Measurements from ENCODE around the gene B4GALT2.

Gene B4GALT2

DNA sequence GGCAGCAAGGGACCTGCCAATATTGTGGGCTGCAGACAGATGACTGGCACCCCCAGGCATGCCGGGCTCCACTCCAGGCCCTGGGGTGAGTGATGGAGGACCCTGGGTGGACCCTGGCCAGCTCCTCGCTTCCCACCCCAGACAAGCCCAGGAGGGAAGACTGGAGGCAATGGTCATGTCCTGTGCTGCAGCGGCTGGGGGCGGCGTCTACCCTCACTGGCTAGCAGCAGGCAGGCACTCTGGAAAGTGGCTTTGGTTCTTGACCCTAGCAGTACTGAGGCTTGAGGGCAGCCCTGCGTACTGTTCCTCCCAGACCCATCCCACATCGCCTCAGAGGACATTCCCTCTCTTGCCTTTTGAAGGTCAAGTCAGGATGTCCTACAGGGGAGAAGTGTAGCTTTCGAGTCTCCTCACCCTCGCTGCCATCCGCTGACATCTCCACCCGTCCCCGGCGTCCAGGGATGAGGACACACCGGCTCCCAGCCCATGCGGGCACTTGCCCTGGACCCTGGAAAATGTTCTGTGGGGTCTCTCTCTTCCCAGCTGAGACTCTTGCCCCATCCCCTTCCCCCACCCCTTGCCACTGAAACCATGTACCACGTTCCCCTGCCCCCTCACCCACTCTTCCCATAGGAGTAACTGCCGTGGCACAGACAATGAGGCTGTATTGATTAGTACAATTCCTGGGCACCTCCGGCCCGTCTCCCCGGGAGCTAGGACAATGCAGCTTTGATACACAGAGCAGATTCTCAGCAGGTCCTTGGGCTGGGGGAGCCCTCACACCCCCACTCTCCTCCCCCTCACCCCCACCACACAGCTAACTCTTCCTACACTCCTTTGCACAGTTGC, 37.3 kb downstream of the B4GALT2 start:
- H3K27me3 ChIP-seq (ENCODE audit: insufficient read depth, low read length, poor library complexity): no peaks in the 10 kb centered on the region
- TF ChIP-seq, protein P1, sequence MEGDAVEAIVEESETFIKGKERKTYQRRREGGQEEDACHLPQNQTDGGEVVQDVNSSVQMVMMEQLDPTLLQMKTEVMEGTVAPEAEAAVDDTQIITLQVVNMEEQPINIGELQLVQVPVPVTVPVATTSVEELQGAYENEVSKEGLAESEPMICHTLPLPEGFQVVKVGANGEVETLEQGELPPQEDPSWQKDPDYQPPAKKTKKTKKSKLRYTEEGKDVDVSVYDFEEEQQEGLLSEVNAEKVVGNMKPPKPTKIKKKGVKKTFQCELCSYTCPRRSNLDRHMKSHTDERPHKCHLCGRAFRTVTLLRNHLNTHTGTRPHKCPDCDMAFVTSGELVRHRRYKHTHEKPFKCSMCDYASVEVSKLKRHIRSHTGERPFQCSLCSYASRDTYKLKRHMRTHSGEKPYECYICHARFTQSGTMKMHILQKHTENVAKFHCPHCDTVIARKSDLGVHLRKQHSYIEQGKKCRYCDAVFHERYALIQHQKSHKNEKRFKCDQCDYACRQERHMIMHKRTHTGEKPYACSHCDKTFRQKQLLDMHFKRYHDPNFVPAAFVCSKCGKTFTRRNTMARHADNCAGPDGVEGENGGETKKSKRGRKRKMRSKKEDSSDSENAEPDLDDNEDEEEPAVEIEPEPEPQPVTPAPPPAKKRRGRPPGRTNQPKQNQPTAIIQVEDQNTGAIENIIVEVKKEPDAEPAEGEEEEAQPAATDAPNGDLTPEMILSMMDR (IDR thresholded peaks at IDR 0.05; ENCODE audit: borderline replicate concordance, extremely low read depth, low read length, poor library complexity, severe bottlenecking): no peak
- no peak overlapping the region for H3K27ac ChIP-seq (ENCODE audit: low read length)
- DNase-seq: no peak
- no peak overlapping the region for H3K9ac ChIP-seq (ENCODE audit: low read depth, low read length)
- no peaks in the 10 kb centered on the region for H3K79me2 ChIP-seq (ENCODE audit: insufficient read depth, low read length)
- 0 out of 2 replicates have a peak, but pooled peaks cover 2% of the 10 kb centered on the region for H4K20me1 ChIP-seq (ENCODE audit: insufficient read depth, low read length)
- ATAC-seq (ENCODE audit: insufficient read depth, low read depth): no peak
- no peak overlapping the region for H2AFZ ChIP-seq (ENCODE audit: low read depth, low read length)
- H3K4me3 ChIP-seq (ENCODE audit: low read depth in 1 of 2, low read length in 2 of 2): no peak overlapping the region
- no peaks in the 10 kb centered on the region for H3K36me3 ChIP-seq (ENCODE audit: insufficient read depth, low read length)
- no peaks in the 10 kb centered on the region for H3K9me3 ChIP-seq (ENCODE audit: insufficient read depth, low read length, severe bottlenecking)
- no peaks in the 10 kb centered on the region for H3K4me1 ChIP-seq (ENCODE audit: insufficient read depth, low read length)
- H3K4me2 ChIP-seq (ENCODE audit: insufficient read depth, low read length): no peak overlapping the region

DNA sequence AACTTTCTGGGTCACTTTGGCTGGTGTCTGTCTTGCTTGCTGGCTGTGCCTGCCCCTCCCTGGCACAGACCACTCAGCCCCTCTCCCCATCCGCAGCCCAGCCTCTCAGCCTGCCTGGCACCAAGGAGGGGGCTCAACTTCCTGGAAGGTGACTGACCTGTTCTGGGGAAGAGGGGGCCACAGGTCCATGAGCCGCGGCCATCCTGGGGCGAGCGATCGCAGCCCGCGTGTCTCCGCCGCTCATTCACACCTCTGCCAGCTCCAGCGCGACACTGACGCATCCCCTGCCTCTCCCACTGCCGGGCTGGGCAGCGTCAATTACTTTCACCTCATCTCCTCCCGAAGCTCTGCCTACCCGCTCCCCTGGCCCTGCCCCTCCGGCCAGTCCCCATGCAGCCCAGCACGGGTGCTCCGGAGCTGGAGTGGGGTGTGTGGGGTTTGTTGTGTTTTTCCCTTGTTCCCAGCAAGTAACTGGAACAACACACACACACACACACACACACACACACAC, 37.9 kb downstream of the B4GALT2 start:
- H2AFZ ChIP-seq (ENCODE audit: low read depth, low read length): no peak overlapping the region
- no peaks in the 10 kb centered on the region for H3K79me2 ChIP-seq (ENCODE audit: insufficient read depth, low read length)
- DNase-seq (no peak), ATAC-seq (ENCODE audit: insufficient read depth, low read depth) (no peak)
- TF ChIP-seq, protein P1 (IDR thresholded peaks at IDR 0.05; ENCODE audit: borderline replicate concordance, extremely low read depth, low read length, poor library complexity, severe bottlenecking): no peak
- TF ChIP-seq EZH2 (IDR thresholded peaks at IDR 0.05; ENCODE audit: borderline replicate concordance, low read depth, low read length, severe bottlenecking): no peak
- H3K27me3 ChIP-seq (ENCODE audit: insufficient read depth, low read length, poor library complexity): no peaks in the 10 kb centered on the region
- H3K27ac ChIP-seq (ENCODE audit: low read length): no peak overlapping the region
- H3K9me3 ChIP-seq (ENCODE audit: insufficient read depth, low read length, severe bottlenecking): no peaks in the 10 kb centered on the region
- H3K4me2 ChIP-seq (ENCODE audit: insufficient read depth, low read length): no peak overlapping the region
- H4K20me1 ChIP-seq (ENCODE audit: insufficient read depth, low read length): 0 out of 2 replicates have a peak, but pooled peaks cover 5% of the 10 kb centered on the region
- no peaks in the 10 kb centered on the region for H3K4me1 ChIP-seq (ENCODE audit: insufficient read depth, low read length)
- no peak overlapping the region for H3K4me3 ChIP-seq (ENCODE audit: low read depth in 1 of 2, low read length in 2 of 2)
- no peaks in the 10 kb centered on the region for H3K36me3 ChIP-seq (ENCODE audit: insufficient read depth, low read length)
- no peak overlapping the region for H3K9ac ChIP-seq (ENCODE audit: low read depth, low read length)

DNA sequence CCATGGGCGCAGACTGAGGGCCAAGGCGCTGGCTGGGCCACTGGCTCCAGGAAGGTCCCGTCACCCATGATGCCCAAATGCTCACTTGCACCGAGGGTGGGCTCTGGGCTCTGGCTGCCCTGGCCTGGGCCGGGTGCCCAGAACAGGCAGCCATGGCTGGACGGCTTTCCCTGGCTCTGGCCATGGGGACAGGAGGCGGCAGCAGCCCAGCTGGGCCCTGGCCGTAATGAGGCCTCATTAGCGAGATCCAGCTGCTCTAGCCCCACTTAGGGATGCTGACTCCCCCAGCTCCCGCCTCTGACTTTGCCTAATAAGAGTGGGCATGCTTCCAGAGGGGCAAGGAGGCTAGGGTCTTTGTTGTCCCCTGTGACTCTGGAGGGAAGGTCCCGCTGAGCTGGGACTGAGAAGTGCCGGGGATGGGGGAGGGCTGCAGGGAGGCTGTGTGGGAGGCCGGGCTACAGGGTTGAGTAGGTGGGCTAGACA, 40.5 kb downstream of the B4GALT2 start:
- Histone ChIP-seq H4K20me1 (ENCODE audit: insufficient read depth, low read length) (0 out of 2 replicates have a peak, but pooled peaks cover 5% of the 10 kb centered on the region), H3K27ac (ENCODE audit: low read length) (no peak overlapping the region), H3K27me3 (ENCODE audit: insufficient read depth, low read length, poor library complexity) (no peaks in the 10 kb centered on the region), H3K79me2 (ENCODE audit: insufficient read depth, low read length) (no peaks in the 10 kb centered on the region), H2AFZ (ENCODE audit: low read depth, low read length) (no peak overlapping the region), H3K4me1 (ENCODE audit: insufficient read depth, low read length) (no peaks in the 10 kb centered on the region), H3K4me3 (ENCODE audit: low read depth in 1 of 2, low read length in 2 of 2) (no peak overlapping the region), H3K9me3 (ENCODE audit: insufficient read depth, low read length, severe bottlenecking) (no peaks in the 10 kb centered on the region), H3K4me2 (ENCODE audit: insufficient read depth, low read length) (no peak overlapping the region), H3K36me3 (ENCODE audit: insufficient read depth, low read length) (no peaks in the 10 kb centered on the region), H3K9ac (ENCODE audit: low read depth, low read length) (no peak overlapping the region)
- no peak for TF ChIP-seq EZH2 (IDR thresholded peaks at IDR 0.05; ENCODE audit: borderline replicate concordance, low read depth, low read length, severe bottlenecking)
- TF ChIP-seq, protein P1 (IDR thresholded peaks at IDR 0.05; ENCODE audit: borderline replicate concordance, extremely low read depth, low read length, poor library complexity, severe bottlenecking): no peak
- DNase-seq (no peak), ATAC-seq (ENCODE audit: insufficient read depth, low read depth) (no peak)

Measured in DND-41 (cell line).